WTC11 (cell line): Measurements from ENCODE around the gene PNMA1. TPM values are rescaled to one million over a fixed set of nuclear protein-coding genes. Genes with fewer than 3 reads are reported as not detected.

ENCODE experiments used
- ATAC-seq: fragments of 200-7000 bp; cut with Tn5 transposase; 2 replicates; pipeline ENCODE4 v1.10.0; 2021; ENCODE audit warnings: mild to moderate bottlenecking, moderate library complexity
- CTCF ChIA-PET: fragments of 300-600 bp; sonication (Branson Sonifier 250); formaldehyde crosslinking; loops from one replicate; lab custom pipeline; 2021; ENCODE audit warnings: antibody characterized with exemption; lab: Charles Lee
- POLR2A ChIA-PET: fragments of 350-600 bp; sonication (Branson Sonifier 250); formaldehyde crosslinking; loops from one replicate; lab custom pipeline; 2021; ENCODE audit warnings: antibody characterized with exemption; lab: Charles Lee
- DNase-seq: peaks from one replicate; pipeline ENCODE4 v3.0.0; 2021; ENCODE audit warnings: low spot score
- H3K27ac Mint-ChIP-seq: 2 replicates; pipeline ENCODE4 v1.8.0; 2021; ENCODE audit warnings: mixed read lengths
- H3K27me3 Mint-ChIP-seq: 2 replicates; pipeline ENCODE4 v1.8.0; 2021; ENCODE audit warnings: low read depth, mild to moderate bottlenecking, moderate library complexity, mixed read lengths
- H3K36me3 Mint-ChIP-seq: 2 replicates; pipeline ENCODE4 v1.8.0; 2021; ENCODE audit warnings: mixed read lengths
- H3K4me1 Mint-ChIP-seq: 2 replicates; pipeline ENCODE4 v1.8.0; 2022; ENCODE audit warnings: mixed read lengths
- H3K4me3 Mint-ChIP-seq: 2 replicates; pipeline ENCODE4 v1.8.0; 2021; ENCODE audit warnings: mild to moderate bottlenecking, moderate library complexity, mixed read lengths
- H3K9me3 Mint-ChIP-seq: 2 replicates; pipeline ENCODE4 v1.8.0; 2021; ENCODE audit warnings: mixed read lengths
- CREM ChIP-seq: sonication (generic); formaldehyde crosslinking; IDR thresholded peaks from 2 replicates; pipeline ENCODE4 v1.8.1; 2022; ENCODE audit warnings: mild to moderate bottlenecking, missing genetic modification reagents, moderate library complexity
- CTCF ChIP-seq: fragments of 200-600 bp; IDR thresholded peaks from 2 replicates; pipeline ENCODE4 v1.8.0; 2022; ENCODE audit warnings: antibody characterized with exemption
- E2F5 ChIP-seq: sonication (generic); formaldehyde crosslinking; IDR thresholded peaks from 2 replicates; pipeline ENCODE4 v1.8.1; 2022; ENCODE audit warnings: mild to moderate bottlenecking, moderate library complexity, missing genetic modification reagents
- FOXP4 ChIP-seq: sonication (generic); formaldehyde crosslinking; IDR thresholded peaks from 2 replicates; pipeline ENCODE4 v1.8.0; 2022; ENCODE audit warnings: mild to moderate bottlenecking, missing genetic modification reagents
- HMGXB4 ChIP-seq: sonication (generic); formaldehyde crosslinking; IDR thresholded peaks from 2 replicates; pipeline ENCODE4 v1.8.1; 2023; ENCODE audit warnings: mild to moderate bottlenecking, moderate library complexity, missing genetic modification reagents
- JUN ChIP-seq: sonication (generic); formaldehyde crosslinking; IDR thresholded peaks from 2 replicates; pipeline ENCODE4 v1.8.0; 2023; ENCODE audit warnings: mild to moderate bottlenecking, missing genetic modification reagents
- MAX ChIP-seq: sonication (generic); formaldehyde crosslinking; IDR thresholded peaks from 2 replicates; pipeline ENCODE4 v1.8.0; 2022; ENCODE audit warnings: mild to moderate bottlenecking, missing genetic modification reagents
- PREB ChIP-seq: sonication (generic); formaldehyde crosslinking; IDR thresholded peaks from 2 replicates; pipeline ENCODE4 v1.8.1; 2022; ENCODE audit warnings: mild to moderate bottlenecking, missing genetic modification reagents, moderate library complexity, borderline replicate concordance
- SMAD3 ChIP-seq: sonication (generic); formaldehyde crosslinking; IDR thresholded peaks from 2 replicates; pipeline ENCODE4 v1.8.0; 2022; ENCODE audit warnings: missing genetic modification reagents, mild to moderate bottlenecking, borderline replicate concordance
- SMAD4 ChIP-seq: sonication (generic); formaldehyde crosslinking; IDR thresholded peaks from 2 replicates; pipeline ENCODE4 v1.8.0; 2022; ENCODE audit warnings: mild to moderate bottlenecking, missing genetic modification reagents
- TEAD4 ChIP-seq: sonication (generic); formaldehyde crosslinking; IDR thresholded peaks from 2 replicates; pipeline ENCODE4 v1.8.0; 2022; ENCODE audit warnings: mild to moderate bottlenecking, missing genetic modification reagents
- TP53 ChIP-seq: sonication (generic); formaldehyde crosslinking; IDR thresholded peaks from 2 replicates; pipeline ENCODE4 v1.8.1; 2023; ENCODE audit warnings: mild to moderate bottlenecking, missing genetic modification reagents
- ZMAT4 ChIP-seq: fragments of 250-450 bp; sonication (Bioruptor Pico); IDR thresholded peaks from 2 replicates; pipeline ENCODE4 v1.9.0; 2021; ENCODE audit warnings: mild to moderate bottlenecking
- ZNF219 ChIP-seq: sonication (generic); formaldehyde crosslinking; IDR thresholded peaks from 2 replicates; pipeline ENCODE4 v1.8.0; 2023; ENCODE audit warnings: missing genetic modification reagents, mild to moderate bottlenecking, borderline replicate concordance
- ZNF263 ChIP-seq: sonication (generic); formaldehyde crosslinking; IDR thresholded peaks from 2 replicates; pipeline ENCODE4 v1.8.1; 2022; ENCODE audit warnings: low read depth, mild to moderate bottlenecking, moderate library complexity, missing genetic modification reagents
- ZNF425 ChIP-seq: fragments of 250-450 bp; sonication (Bioruptor Pico); conservative IDR thresholded peaks from 2 replicates; pipeline ENCODE4 v1.9.0; 2021; ENCODE audit warnings: mild to moderate bottlenecking
- ZSCAN18 ChIP-seq: fragments of 250-450 bp; sonication (Bioruptor Pico); IDR thresholded peaks from 2 replicates; pipeline ENCODE4 v2.1.2; 2022; ENCODE audit warnings: mild to moderate bottlenecking, moderate library complexity
- total RNA-seq: library from RNA; stranded (reverse); gene quantifications from 3 replicates; pipeline ENCODE4 v1.2.3, GENCODE V29; 2021

PNMA1 gene
- total RNA-seq, 1 experiment from 2014 or later = 46.0 TPM

- 0 out of 2 replicates have a peak, but pooled peaks have one; percentile 6 for TF ChIP-seq ZNF219
Measured at GRCh38 chr14:73759183-73759713, 45.1 kb upstream of the PNMA1 start (continued).

GRCh38 chr14:73758392-73759182 lies 44.4 kb upstream of the PNMA1 start:
- ATAC-seq = peak; percentile 55
- Mint-ChIP-seq H3K36me3 (no peaks in the 10 kb centered on the region), H3K27ac (peak overlapping the region; percentile 32; the same call in 1 of the 2 replicates), H3K27me3 (peaks cover 25% of the 10 kb centered on the region), H3K9me3 (no peaks in the 10 kb centered on the region), H3K4me3 (peak overlapping the region; percentile 68), H3K4me1 (peaks cover 69% of the 10 kb centered on the region)
- POLR2A ChIA-PET = interaction anchor here (0.6 to 2.9 kb wide), 13 partner anchors 9 to 146 kb away, joined by 3 to 12 read pairs (median 3); partner anchors contain the start of genes ACOT6, PNMA1 and PTGR2
- CTCF ChIA-PET = interaction anchor here (0.5 to 3.7 kb wide), 29 partner anchors 9 to 335 kb away, joined by 3 to 128 read pairs (median 6); partner anchors contain the start of genes PTGR2 and ZNF410
- TF ChIP-seq MAX (peak; percentile 32; the same call in 1 of the 2 replicates), FOXP4 (0 out of 2 replicates have a peak, but pooled peaks have one; percentile 14), TEAD4 (CRISPR knock-in tag) (no peak), HMGXB4 (CRISPR knock-in tag) (peak; percentile 50; the same call in 1 of the 2 replicates), CTCF (peak; percentile 55; the same call in 1 of the 2 replicates), ZNF219 (no peak), PREB (0 out of 2 replicates have a peak, but pooled peaks have one; percentile 45), SMAD3 (CRISPR knock-in tag) (no peak), ZNF263 (CRISPR knock-in tag) (0 out of 2 replicates have a peak, but pooled peaks have one; percentile 2)
- DNase-seq = peak; percentile 89

- Mint-ChIP-seq H3K9me3 (no peaks in the 10 kb centered on the region), H3K27ac (peak overlapping the region; percentile 32; the same call in 1 of the 2 replicates), H3K4me3 (peak overlapping the region; percentile 68), H3K4me1 (peaks cover 69% of the 10 kb centered on the region), H3K36me3 (no peaks in the 10 kb centered on the region), H3K27me3 (peaks cover 25% of the 10 kb centered on the region)
- ChIA-PET POLR2A (interaction anchor here (0.6 to 2.9 kb wide), 11 partner anchors 10 to 145 kb away, joined by 3 to 12 read pairs (median 3); partner anchors contain the start of genes ACOT6, PNMA1 and PTGR2), CTCF (interaction anchor here (0.5 to 3.7 kb wide), 27 partner anchors 9 to 334 kb away, joined by 3 to 128 read pairs (median 6); partner anchors contain the start of genes PTGR2 and ZNF410)
- DNase-seq (no peak), ATAC-seq (no peak)
- no peak for TF ChIP-seq JUN (CRISPR knock-in tag)
- no peak for TF ChIP-seq ZMAT4 (CRISPR knock-in tag)
- TF ChIP-seq E2F5 (CRISPR knock-in tag) = no peak
- no peak for TF ChIP-seq CREM (CRISPR knock-in tag)
- no peak for TF ChIP-seq ZSCAN18
- TF ChIP-seq TP53 (CRISPR knock-in tag) = no peak
- no peak for TF ChIP-seq ZNF425 (CRISPR knock-in tag)
- TF ChIP-seq SMAD4 (CRISPR knock-in tag) = no peak
Measured at GRCh38 chr14:73757876-73758391, 43.8 kb upstream of the PNMA1 start.
